ENCODE data around the gene CUL1. TPM values are rescaled to one million over a fixed set of nuclear protein-coding genes. Genes with fewer than 3 reads are reported as not detected.

CUL1 gene
- total and polyA plus RNA-seq, 2 experiments from 2014 or later, result 35.6 to 71.3 TPM

- TF ChIP-seq ZNF462 (CRISPR knock-in tag; IDR thresholded peaks at IDR 0.05), result no peak
- no peak for TF ChIP-seq NANOG (IDR thresholded peaks at IDR 0.05; ENCODE audit: borderline replicate concordance)
- TF ChIP-seq CTCF (conservative IDR thresholded peaks at IDR 0.05; ENCODE audit: low read depth in 2 of 2), result no peak
- TF ChIP-seq POLR2AphosphoS5 (IDR thresholded peaks at IDR 0.05; ENCODE audit: low read depth), result no peak
Measured at GRCh38 chr7:148761499-148762278, 63.0 kb downstream of the CUL1 start (continued).

- Mint-ChIP-seq H3K36me3 (ENCODE audit: low read depth) (peaks cover 38% of the 10 kb centered on the region), H3K4me1 (no peaks in the 10 kb centered on the region; the same call in 2 of the 3 replicates), H3K27ac (no peak overlapping the region), H3K9me3 (no peaks in the 10 kb centered on the region), H3K27me3 (ENCODE audit: insufficient read depth, low read depth, poor library complexity) (peaks cover 4% of the 10 kb centered on the region), H3K4me3 (no peak overlapping the region)
- H2AFZ ChIP-seq, result no peak overlapping the region
- no peak overlapping the region for H3K4me3 ChIP-seq
- no peaks in the 10 kb centered on the region for H3K27me3 ChIP-seq (ENCODE audit: insufficient read depth)
- H3K36me3 ChIP-seq (ENCODE audit: insufficient read depth), result peaks cover 8% of the 10 kb centered on the region
- no peaks in the 10 kb centered on the region for H3K79me2 ChIP-seq (replicated peaks; ENCODE audit: insufficient read depth)
- no peaks in the 10 kb centered on the region for H4K20me1 ChIP-seq (replicated peaks; ENCODE audit: insufficient read depth)
- no peak for DNase-seq (ENCODE audit: low spot score)
- ATAC-seq, result no peak
- H3K9me2 ChIP-seq (ENCODE audit: insufficient read depth), result no peaks in the 10 kb centered on the region
- no peak overlapping the region for H3K4me2 ChIP-seq
- no peak overlapping the region for H3K27ac ChIP-seq (ENCODE audit: low read depth)
- no peaks in the 10 kb centered on the region for H3K4me1 ChIP-seq (ENCODE audit: insufficient read depth)
- H3F3A ChIP-seq (replicated peaks; ENCODE audit: low read depth), result no peaks in the 10 kb centered on the region
- TF ChIP-seq POLR2AphosphoS5 (IDR thresholded peaks at IDR 0.05; ENCODE audit: low read depth), result no peak
- TF ChIP-seq EZH2 (IDR thresholded peaks at IDR 0.05; ENCODE audit: low read depth, unreplicated experiment), result no peak
- no peak for TF ChIP-seq CREB1 (CRISPR knock-in tag; IDR thresholded peaks at IDR 0.05; ENCODE audit: low read depth)
- no peak for TF ChIP-seq NANOG (IDR thresholded peaks at IDR 0.05; ENCODE audit: borderline replicate concordance)
- TF ChIP-seq ZNF462 (CRISPR knock-in tag; IDR thresholded peaks at IDR 0.05), result no peak
Measured at GRCh38 chr7:148763622-148764021, 64.9 kb downstream of the CUL1 start.
